Effector memory CD4-positive, alpha-beta T cell (primary cell): ENCODE results near the gene SLC6A2.
"Not testable (repeated sequence)": the region's sequence is repeated elsewhere in the genome, so short reads cannot be mapped to it uniquely, and the experiment has no call there.

Experiments
- DNase-seq, 3 donors: peaks; one replicate each; pipeline ENCODE4 v3.0.0-alpha.2; 2020
- H3K27ac ChIP-seq: 2 replicates; pipeline ENCODE4 v1.7.0; 2013; ENCODE audit warnings: mild to moderate bottlenecking, low read length, moderate library complexity; ENCODE audit not compliant: insufficient read depth, poor library complexity, severe bottlenecking
- H3K27me3 ChIP-seq: replicated peaks from 2 replicates; pipeline ENCODE4 v1.7.0; 2013; ENCODE audit warnings: mild to moderate bottlenecking, low read length; ENCODE audit not compliant: insufficient read depth, control insufficient read depth, poor library complexity, severe bottlenecking
- H3K36me3 ChIP-seq: 2 replicates; pipeline ENCODE4 v1.7.0; 2013; ENCODE audit warnings: mild to moderate bottlenecking, low read length, moderate library complexity; ENCODE audit not compliant: control insufficient read depth, insufficient read depth
- H3K4me1 ChIP-seq: 2 replicates; pipeline ENCODE4 v1.7.0; 2013; ENCODE audit warnings: low read length, mild to moderate bottlenecking; ENCODE audit not compliant: control insufficient read depth, insufficient read depth, poor library complexity, severe bottlenecking
- H3K4me3 ChIP-seq: 2 replicates; pipeline ENCODE4 v1.7.0; 2013; ENCODE audit warnings: low read length, low read depth, mild to moderate bottlenecking; ENCODE audit not compliant: insufficient read depth, poor library complexity, severe bottlenecking
- H3K9me3 ChIP-seq: 2 replicates; pipeline ENCODE4 v1.7.0; 2013; ENCODE audit warnings: mild to moderate bottlenecking, low read length, moderate library complexity; ENCODE audit not compliant: control insufficient read depth
- total RNA-seq, 3 donors: gene quantifications; one replicate each; lab custom pipeline; 2026; lab: John Stamatoyannopoulos, UW

Gene SLC6A2
- total RNA-seq, result 0 reads per million in 3 donors

DNA sequence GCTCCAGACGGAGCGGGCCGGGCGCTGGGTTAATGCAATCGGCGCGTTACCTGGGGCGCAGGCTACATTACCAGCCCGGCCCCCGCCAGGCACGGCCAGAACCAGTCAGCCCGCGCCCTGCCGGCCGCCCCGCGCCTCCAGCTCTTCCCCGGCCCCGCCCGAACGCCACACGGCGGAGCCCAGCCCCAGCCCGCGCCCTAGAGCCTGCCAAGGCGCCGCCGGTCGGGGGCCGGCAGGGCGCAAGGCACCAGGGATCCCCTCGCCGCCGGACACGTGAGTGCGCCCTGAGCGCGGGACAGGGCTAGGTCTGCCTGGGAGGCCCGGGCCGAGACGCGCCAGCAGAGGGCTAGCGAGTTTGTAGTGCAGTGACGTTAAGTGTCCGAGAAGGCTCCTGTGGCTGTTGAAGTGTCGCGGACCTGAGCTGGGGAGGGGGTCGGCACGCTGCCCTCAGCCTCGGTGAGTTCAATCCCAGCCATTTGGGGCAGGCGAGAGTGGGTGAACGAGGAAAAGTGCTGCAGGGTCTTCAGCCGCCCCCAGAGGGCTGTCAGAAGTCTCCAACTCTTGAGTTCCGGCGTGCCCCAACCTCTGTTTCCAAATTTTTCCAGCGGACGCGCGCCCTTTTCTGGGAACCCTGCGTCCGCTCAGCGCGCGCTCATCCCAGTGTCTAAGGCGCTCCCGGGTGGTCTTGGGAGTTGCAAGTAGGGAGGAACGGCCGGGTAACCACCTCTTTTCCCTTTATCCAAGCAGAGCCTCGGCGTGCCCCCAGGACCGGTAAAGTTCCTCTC is at the start of gene SLC6A2:
Gene SLC6A2 (plus strand): TSS at position 92 of the 785 bp plus-strand sequence. CDS start 707 bp downstream, outside the sequence.
- Histone ChIP-seq H3K27ac (no peak within 1 kb of the TSS), H3K9me3 (no peaks in the 10 kb centered on the region), H3K4me3 (no peak within 1 kb of the TSS), H3K36me3 (no peaks in the 10 kb centered on the region), H3K4me1 (no peaks in the 10 kb centered on the region), H3K27me3 (no peaks in the 10 kb centered on the region)
- no peak for DNase-seq

DNA sequence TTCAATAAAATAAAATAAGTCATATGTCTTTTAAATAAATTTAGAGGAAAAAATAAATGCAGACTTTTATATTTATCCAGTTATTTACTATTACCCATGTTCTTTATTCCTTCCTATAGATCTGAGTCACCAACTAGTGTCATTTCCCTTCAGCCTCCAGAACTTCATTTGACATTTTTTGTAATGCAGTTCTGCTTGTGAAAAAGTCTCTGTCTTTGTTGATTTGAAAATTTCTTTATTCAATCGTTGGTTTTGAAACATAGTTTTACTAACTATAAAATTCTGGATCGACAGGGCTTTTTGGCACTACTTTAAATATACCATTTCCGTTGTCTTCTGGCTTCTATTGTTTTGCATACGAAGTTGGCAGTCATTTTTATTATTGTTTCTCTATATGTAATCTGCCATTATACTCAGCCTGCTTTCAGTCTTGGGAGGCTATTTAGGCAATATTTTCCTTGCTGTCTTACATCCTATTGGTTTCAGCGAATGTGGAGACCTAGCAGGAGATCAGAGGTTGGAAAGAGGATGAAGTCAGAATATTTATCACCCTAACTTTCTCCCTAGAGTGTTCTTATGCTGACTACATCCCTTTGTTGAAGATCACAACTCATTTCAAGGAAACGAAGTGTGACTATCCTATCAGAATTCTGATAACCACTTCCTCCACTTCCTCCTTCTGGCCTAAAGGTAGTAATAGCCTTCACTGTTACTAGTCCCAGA is 42.0 kb upstream of the SLC6A2 start:
- no peaks in the 10 kb centered on the region for H3K9me3 ChIP-seq
- H3K4me1 ChIP-seq, result no peaks in the 10 kb centered on the region
- H3K36me3 ChIP-seq, result no peaks in the 10 kb centered on the region
- H3K4me3 ChIP-seq, result no peak overlapping the region
- H3K27me3 ChIP-seq, result no peaks in the 10 kb centered on the region
- no peak for DNase-seq
- H3K27ac ChIP-seq, result no peak overlapping the region

DNA sequence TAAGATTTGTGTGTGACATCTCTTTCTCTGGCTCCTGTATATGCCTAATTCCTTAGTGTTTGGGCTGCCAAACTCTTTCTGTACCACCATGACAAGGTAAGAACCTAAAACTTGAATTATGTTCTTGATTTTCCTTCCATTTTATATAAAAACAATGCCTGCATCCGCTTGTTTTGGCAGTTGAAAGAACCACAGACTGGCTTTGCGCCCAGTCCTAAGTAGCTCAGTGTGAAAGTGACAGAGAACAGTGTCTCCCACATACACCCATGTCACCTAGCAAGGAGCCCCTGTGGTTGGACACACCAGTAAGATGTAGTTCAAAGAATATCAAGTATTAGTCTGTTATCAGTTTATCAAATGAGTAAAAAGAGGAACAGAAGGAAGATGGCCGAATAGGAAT is 40.7 kb upstream of the SLC6A2 start:
- H3K27me3 ChIP-seq, result no peaks in the 10 kb centered on the region
- H3K4me3 ChIP-seq, result no peak overlapping the region
- no peaks in the 10 kb centered on the region for H3K4me1 ChIP-seq
- no peak overlapping the region for H3K27ac ChIP-seq
- H3K36me3 ChIP-seq, result no peaks in the 10 kb centered on the region
- no peaks in the 10 kb centered on the region for H3K9me3 ChIP-seq
- DNase-seq, result no peak

DNA sequence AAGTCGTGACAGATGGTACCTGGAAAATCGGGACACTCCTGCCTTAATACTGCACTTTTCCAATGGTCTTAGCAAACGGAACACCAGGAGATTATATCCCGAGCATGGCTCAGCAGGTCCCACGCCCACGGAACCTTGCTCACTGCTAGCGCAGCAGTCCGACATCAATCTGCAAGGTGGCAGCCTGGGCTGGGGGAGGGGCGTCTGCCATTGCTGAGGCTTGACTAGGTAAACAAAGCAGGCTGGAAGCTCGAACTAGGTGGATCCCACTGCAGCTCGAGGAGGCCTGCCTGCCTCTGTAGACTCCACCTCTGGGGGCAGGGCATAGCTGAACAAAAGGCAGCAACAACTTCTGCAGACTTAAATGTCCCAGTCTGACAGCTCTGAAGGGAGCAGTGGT is 40.1 kb upstream of the SLC6A2 start:
- DNase-seq, H3K27ac ChIP-seq, H3K4me3 ChIP-seq, H3K4me1 ChIP-seq, H3K36me3 ChIP-seq, H3K27me3 ChIP-seq, H3K9me3 ChIP-seq: not testable (repeated sequence)

DNA sequence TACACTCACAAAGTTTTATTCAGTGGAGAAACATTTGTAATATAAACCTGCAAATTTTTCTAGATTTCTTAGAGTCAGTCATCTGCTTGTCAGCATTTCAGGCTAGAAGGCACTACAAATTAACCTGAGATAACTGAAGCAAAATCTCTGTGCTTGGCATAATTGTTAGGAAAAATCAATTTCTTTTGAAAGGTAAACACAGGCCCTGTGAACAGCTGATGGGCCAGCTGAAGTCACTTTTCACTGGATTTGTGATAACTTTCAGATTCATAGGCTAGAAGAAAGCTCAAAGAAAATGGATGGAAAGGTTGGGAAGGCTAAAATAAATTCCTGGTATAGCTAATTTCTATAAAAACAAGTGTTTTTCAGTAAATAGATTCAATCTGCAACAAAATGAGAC is 34.0 kb upstream of the SLC6A2 start:
- Histone ChIP-seq H3K4me3 (no peak overlapping the region), H3K36me3 (no peaks in the 10 kb centered on the region), H3K4me1 (no peaks in the 10 kb centered on the region), H3K27ac (no peak overlapping the region), H3K27me3 (no peaks in the 10 kb centered on the region), H3K9me3 (no peaks in the 10 kb centered on the region)
- DNase-seq, result no peak

DNA sequence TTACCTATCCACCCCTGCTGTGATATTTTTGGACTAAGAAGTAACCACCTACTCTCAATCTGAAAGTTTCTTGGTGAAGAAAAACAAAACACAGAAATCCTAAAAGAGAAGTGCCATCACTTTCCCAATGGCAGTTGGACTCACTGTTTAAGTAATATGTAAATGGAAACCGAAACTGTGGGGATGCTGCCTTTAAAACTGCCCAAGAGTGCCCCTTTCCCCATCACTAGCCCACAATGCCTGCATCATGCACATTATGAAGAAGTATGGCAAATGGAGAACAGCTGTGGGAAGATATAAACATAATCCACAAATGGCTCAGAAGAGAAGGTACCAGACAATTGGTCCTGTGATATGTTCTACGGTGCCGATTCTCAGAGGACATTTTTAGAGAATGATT is 33.5 kb upstream of the SLC6A2 start:
- Histone ChIP-seq H3K27ac (no peak overlapping the region), H3K9me3 (no peaks in the 10 kb centered on the region), H3K4me3 (no peak overlapping the region), H3K4me1 (no peaks in the 10 kb centered on the region), H3K36me3 (no peaks in the 10 kb centered on the region), H3K27me3 (no peaks in the 10 kb centered on the region)
- no peak for DNase-seq

DNA sequence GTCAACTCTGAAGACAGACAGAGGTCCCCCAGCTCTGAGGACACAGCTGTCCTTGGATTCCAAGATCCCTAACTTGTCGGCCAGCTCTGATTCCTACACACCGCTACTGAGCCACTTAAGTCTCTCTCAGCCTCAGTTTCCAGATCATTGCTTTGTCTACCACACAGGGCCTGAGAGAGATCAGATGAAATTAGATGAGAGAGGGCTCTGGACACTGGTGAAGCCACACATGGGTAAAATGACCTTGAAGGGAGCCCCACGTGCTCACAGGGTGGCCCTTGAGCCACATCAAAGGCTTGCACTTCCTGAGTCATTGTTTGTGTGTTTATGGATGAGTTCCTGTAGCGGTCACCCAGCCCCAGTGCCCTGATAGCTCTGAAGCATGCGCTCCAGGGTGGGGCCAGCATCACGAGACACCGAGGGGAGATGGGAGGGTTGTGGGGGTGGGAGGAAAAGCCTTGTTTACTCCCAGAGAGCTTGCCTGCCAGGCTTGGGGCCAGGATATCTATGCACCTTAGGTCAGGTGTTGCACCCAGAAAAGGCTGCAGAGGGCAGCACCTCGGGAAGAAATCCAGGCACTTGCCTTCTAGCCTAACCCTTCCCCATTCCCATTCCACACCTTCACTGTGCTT is 32.7 kb upstream of the SLC6A2 start:
- no peaks in the 10 kb centered on the region for H3K9me3 ChIP-seq
- DNase-seq, result no peak
- H3K4me3 ChIP-seq, result no peak overlapping the region
- H3K27ac ChIP-seq, result no peak overlapping the region
- no peaks in the 10 kb centered on the region for H3K27me3 ChIP-seq
- no peaks in the 10 kb centered on the region for H3K4me1 ChIP-seq
- H3K36me3 ChIP-seq, result no peaks in the 10 kb centered on the region

DNA sequence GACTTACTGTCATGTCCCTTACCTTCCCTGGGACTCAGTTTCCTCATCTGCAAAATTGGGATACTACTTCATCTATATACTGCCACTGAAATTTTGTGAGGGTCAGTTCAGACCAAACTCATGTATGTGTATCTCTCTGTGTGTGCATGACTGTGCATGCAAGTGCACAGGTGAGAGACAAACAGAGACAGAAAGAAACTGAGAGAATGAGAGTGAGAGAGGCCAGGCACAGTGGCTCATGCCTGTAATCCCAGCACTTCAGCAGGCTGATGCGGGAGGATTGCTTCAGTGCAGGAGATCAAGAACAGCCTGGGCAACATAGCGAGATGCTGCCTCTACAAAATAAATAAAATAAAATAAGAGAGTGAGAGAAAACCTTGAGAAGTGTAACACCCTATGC is 32.1 kb upstream of the SLC6A2 start:
- no peak for DNase-seq
- H3K27ac ChIP-seq, result no peak overlapping the region
- no peaks in the 10 kb centered on the region for H3K4me1 ChIP-seq
- H3K4me3 ChIP-seq, result no peak overlapping the region
- no peaks in the 10 kb centered on the region for H3K27me3 ChIP-seq
- no peaks in the 10 kb centered on the region for H3K36me3 ChIP-seq
- H3K9me3 ChIP-seq, result no peaks in the 10 kb centered on the region

DNA sequence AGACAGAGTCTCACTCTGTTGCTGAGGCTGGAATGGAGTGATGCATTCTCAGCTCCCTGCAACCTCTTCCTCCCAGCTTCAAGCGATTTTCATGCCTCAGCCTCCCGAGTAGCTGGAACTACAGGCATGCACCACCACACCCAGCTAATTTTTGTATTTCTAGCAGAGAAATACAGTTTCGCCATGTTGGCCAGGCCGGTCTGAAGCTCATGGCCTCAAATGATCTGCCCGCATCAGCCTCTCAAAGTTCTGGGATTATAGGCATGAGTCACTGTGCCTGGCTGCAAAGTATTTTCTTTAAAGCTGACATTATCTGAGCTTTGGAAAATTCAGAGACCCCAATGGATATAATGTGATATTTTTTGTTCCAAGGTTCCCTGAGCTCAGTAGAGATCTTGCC is 31.1 kb upstream of the SLC6A2 start:
- Histone ChIP-seq H3K27ac (no peak overlapping the region), H3K27me3 (no peaks in the 10 kb centered on the region), H3K4me1 (no peaks in the 10 kb centered on the region), H3K9me3 (no peaks in the 10 kb centered on the region), H3K4me3 (no peak overlapping the region), H3K36me3 (no peaks in the 10 kb centered on the region)
- DNase-seq, result no peak

DNA sequence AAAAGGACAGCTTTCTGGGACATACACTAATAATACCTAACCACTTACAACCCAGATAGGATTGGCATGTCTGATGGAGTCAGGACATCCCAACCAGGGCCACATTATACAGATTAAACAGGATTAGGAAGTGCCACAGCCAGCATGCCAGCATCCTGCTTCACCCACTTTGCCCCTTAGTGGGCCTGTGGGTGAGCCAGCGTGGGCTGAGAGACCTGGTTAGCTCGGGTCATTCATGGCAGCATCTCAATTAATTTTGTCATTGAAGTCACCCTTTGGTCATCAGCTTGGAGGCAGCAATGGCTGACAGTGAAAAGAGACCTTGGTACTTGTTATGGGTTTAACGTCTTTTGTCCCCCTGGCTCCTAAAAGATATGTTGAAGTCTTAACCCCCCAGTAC is 29.9 kb upstream of the SLC6A2 start:
- no peak for DNase-seq
- H3K4me3 ChIP-seq, result no peak overlapping the region
- no peaks in the 10 kb centered on the region for H3K36me3 ChIP-seq
- no peaks in the 10 kb centered on the region for H3K27me3 ChIP-seq
- H3K9me3 ChIP-seq, result no peaks in the 10 kb centered on the region
- no peak overlapping the region for H3K27ac ChIP-seq
- H3K4me1 ChIP-seq, result no peaks in the 10 kb centered on the region
